Activated T-helper 1 cell treated with anti-CD3 and anti-CD28 coated beads, Interleukin-12 subunit alpha, Interleukin-12 subunit beta, Interleukin-2, Interleukin-4 antibody, amounts not matched to agents 30 ng/mL and 10 ng/mL and 1 ng/mL, durations not matched to agents 14 hours and 24 hours and 36 hours (primary cell): ENCODE measurements around the gene RAB3C. TPM values are rescaled to one million over a fixed set of nuclear protein-coding genes. Genes with fewer than 3 reads are reported as not detected.

Experiments
- DNase-seq: peaks from one replicate; pipeline ENCODE4 v3.0.0; 2021; ENCODE audit warnings: low spot score
- H3K27ac Mint-ChIP-seq: one replicate; pipeline ENCODE4 v1.8.0; 2021; ENCODE audit warnings: mild to moderate bottlenecking, mixed read lengths
- H3K27me3 Mint-ChIP-seq: one replicate; pipeline ENCODE4 v1.8.0; 2022; ENCODE audit warnings: mild to moderate bottlenecking, moderate library complexity, mixed read lengths; ENCODE audit not compliant: insufficient read depth
- H3K36me3 Mint-ChIP-seq: one replicate; pipeline ENCODE4 v1.8.0; 2021; ENCODE audit warnings: low read depth, mixed read lengths
- H3K4me1 Mint-ChIP-seq: one replicate; pipeline ENCODE4 v1.8.0; 2021; ENCODE audit warnings: low read depth, mixed read lengths
- H3K4me3 Mint-ChIP-seq: one replicate; pipeline ENCODE4 v1.8.0; 2021; ENCODE audit warnings: mild to moderate bottlenecking, moderate library complexity, mixed read lengths
- H3K9me3 Mint-ChIP-seq: one replicate; pipeline ENCODE4 v1.8.0; 2021; ENCODE audit warnings: mixed read lengths
- intact Hi-C: fragments of 100-400 bp; cut with micrococcal nuclease; formaldehyde crosslinking; loops from one replicate; pipeline ENCODE4 v1.15.1; 2024
- total RNA-seq: library from RNA; stranded (reverse); gene quantifications from 2 replicates; pipeline ENCODE4 v1.2.3, GENCODE V29; 2022

RAB3C gene
- total RNA-seq, 1 donor from 2014 or later, result not detected

GRCh38 chr5:58622936-58623871, 40.3 kb downstream of the RAB3C start:
- Mint-ChIP-seq H3K4me1 (no peaks in the 10 kb centered on the region), H3K27me3 (peaks cover 2% of the 10 kb centered on the region), H3K27ac (no peak overlapping the region), H3K4me3 (no peak overlapping the region), H3K36me3 (no peaks in the 10 kb centered on the region), H3K9me3 (no peaks in the 10 kb centered on the region)
- no peak for DNase-seq
- intact Hi-C loops, result no loop called here

- no peaks in the 10 kb centered on the region for H3K9me3 Mint-ChIP-seq
- H3K36me3 Mint-ChIP-seq, result no peaks in the 10 kb centered on the region
- DNase-seq, result no peak
- intact Hi-C loops, result no loop called here
- no peak overlapping the region for H3K27ac Mint-ChIP-seq
- H3K27me3 Mint-ChIP-seq, result peaks cover 2% of the 10 kb centered on the region
- H3K4me1 Mint-ChIP-seq, result no peaks in the 10 kb centered on the region
- no peak overlapping the region for H3K4me3 Mint-ChIP-seq
These were observed 45.8 kb downstream of the RAB3C start for GRCh38 chr5:58628626-58629025.

DNA sequence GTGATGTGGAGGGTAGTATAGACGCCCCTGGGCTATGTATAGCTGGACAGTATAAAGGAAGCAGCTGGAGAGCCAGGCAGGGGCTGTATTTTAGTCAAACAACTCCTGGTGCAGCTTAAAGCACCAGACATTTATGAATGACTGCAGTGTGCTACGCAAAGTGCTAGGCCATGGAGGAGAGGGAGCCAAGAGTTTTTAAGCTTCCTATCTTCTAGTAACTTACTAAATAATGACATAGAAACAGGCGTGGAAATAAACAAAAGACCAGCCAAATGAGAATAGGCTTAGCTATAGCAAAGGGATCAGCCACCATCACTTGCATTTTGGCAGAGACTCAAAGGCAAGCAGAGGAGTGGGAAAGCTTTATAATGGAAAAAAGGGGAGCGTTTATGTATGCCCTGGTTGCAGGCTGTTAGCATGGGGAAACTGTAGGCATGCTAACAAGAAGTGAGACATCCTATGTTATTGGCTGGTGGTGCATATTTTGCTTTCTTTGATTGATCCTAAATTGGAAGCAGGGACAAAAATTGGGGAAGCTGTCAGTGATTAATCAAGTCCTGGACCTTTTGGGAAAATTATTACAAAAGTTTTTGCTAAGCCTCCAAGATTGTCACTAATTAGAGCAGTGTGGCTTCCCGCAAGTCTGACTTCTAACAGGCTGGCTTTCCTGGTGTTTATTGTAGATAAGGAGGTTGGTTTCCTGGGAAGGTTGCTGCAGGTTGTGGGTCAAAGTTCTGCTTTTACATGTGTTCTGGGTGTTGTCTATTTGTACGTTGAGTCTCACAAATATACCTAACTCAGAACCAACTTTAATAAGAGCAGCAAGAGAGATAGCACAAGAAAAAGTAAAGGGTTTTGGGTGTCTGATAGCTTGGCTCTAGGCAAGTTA, 46.6 kb downstream of the RAB3C start:
- Mint-ChIP-seq H3K4me3 (no peak overlapping the region), H3K27ac (no peak overlapping the region), H3K9me3 (no peaks in the 10 kb centered on the region), H3K4me1 (no peaks in the 10 kb centered on the region), H3K27me3 (peaks cover 2% of the 10 kb centered on the region), H3K36me3 (no peaks in the 10 kb centered on the region)
- intact Hi-C loops, result no loop called here
- DNase-seq, result no peak

GRCh38 chr5:58631895-58632294, 49.0 kb downstream of the RAB3C start:
- Mint-ChIP-seq H3K27me3 (no peaks in the 10 kb centered on the region), H3K4me1 (no peaks in the 10 kb centered on the region), H3K9me3 (no peaks in the 10 kb centered on the region), H3K4me3 (no peak overlapping the region), H3K36me3 (no peaks in the 10 kb centered on the region), H3K27ac (no peak overlapping the region)
- intact Hi-C loops, result no loop called here
- DNase-seq, result no peak

DNA sequence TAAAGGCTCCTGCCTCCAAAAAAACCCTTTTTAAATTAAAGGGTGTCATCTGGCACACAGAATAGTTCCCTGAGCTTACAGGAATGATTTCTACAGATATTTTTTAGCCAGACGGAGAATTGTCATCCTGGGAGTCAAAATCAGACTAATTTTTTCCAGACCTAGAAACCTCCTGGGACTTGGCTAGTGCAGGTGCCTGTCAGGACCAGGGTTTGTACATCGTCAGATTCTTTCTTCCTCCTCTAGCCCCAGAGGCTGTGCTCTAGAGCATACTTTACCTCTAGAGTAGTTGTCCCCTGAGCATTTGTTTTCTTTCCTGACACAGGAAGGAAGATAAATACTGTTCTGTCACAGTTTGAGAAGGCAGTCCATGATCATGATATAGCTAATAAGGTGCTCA, 52.5 kb downstream of the RAB3C start:
- H3K27ac Mint-ChIP-seq, result no peak overlapping the region
- H3K27me3 Mint-ChIP-seq, result peaks cover 3% of the 10 kb centered on the region
- intact Hi-C loops, result no loop called here
- no peaks in the 10 kb centered on the region for H3K4me1 Mint-ChIP-seq
- no peak overlapping the region for H3K4me3 Mint-ChIP-seq
- no peak for DNase-seq
- H3K36me3 Mint-ChIP-seq, result no peaks in the 10 kb centered on the region
- H3K9me3 Mint-ChIP-seq, result no peaks in the 10 kb centered on the region

DNA sequence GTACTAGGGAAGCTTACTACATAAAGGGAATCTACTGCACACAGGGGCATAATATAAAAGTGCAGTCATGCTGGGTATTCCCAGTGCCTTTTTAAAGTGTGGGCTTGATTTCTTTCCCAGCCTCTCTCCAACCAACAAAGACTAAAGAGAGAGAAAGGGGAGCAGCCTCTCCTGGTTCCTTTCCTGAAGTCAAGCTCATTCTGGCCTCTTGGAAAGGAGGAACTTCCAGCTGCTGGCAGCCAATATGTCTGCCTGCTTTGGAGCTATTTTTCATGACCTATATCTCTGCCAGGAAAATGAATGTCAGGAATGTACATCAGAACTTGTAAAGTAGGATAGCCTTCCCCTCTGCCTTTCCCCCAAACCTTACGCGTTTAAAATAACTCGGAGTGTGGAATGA, 57.1 kb downstream of the RAB3C start:
- intact Hi-C loops, result no loop called here

DNA sequence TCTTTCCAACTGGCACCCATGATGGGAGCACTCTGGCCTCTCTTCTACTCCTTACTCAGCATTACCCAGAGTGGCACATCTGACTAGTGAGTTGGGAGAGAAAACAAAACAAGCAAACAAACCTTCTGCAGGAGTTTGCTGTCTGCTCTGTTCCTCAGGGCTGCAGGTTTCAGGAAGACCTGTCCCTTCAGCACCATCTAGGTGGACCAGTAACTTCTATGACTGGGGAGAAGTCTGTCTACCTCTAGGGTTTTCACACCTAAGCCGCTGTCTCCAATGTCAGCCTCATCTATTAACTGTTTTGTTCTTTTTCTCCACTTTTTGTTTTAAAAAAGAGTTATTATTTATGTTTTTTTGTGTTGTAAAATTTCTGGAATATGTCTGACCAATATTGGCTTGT, 58.7 kb downstream of the RAB3C start:
- H3K27ac Mint-ChIP-seq, result no peak overlapping the region
- intact Hi-C loops, result no loop called here
- peaks cover 5% of the 10 kb centered on the region for H3K27me3 Mint-ChIP-seq
- H3K36me3 Mint-ChIP-seq, result no peaks in the 10 kb centered on the region
- DNase-seq, result no peak
- no peaks in the 10 kb centered on the region for H3K4me1 Mint-ChIP-seq
- H3K9me3 Mint-ChIP-seq, result no peaks in the 10 kb centered on the region
- H3K4me3 Mint-ChIP-seq, result no peak overlapping the region

More for the DNA sequence above, 57.1 kb downstream of the RAB3C start:
- Mint-ChIP-seq H3K9me3 (no peaks in the 10 kb centered on the region), H3K27me3 (peaks cover 5% of the 10 kb centered on the region), H3K27ac (no peak overlapping the region), H3K4me3 (no peak overlapping the region), H3K4me1 (no peaks in the 10 kb centered on the region), H3K36me3 (no peaks in the 10 kb centered on the region)
- no peak for DNase-seq

- H3K27me3 Mint-ChIP-seq, result peaks cover 2% of the 10 kb centered on the region
- intact Hi-C loops, result no loop called here
- H3K4me1 Mint-ChIP-seq, result no peaks in the 10 kb centered on the region
- H3K4me3 Mint-ChIP-seq, result no peak overlapping the region
- H3K36me3 Mint-ChIP-seq, result no peaks in the 10 kb centered on the region
- DNase-seq, result no peak
- H3K27ac Mint-ChIP-seq, result no peak overlapping the region
- H3K9me3 Mint-ChIP-seq, result no peaks in the 10 kb centered on the region
These were observed 66.0 kb downstream of the RAB3C start for GRCh38 chr5:58648846-58649245.

DNA sequence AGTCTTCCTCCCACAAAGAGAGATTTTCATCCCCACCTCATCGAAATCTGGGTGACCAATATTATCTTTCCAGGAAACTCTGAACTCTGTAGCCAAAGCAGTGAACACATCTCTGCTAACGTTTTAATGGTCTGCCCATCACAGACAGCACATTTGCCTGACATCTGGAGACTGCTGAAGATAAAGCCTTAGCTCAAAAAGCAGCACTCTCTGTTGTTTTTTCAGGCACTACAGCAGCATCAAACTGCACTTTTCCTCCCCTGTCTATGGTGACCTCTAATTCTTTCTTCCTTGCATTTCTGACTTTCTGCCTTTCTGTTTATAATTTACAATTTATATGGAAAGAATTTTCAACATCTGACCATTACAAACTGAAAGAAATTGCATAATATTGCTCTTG, 66.8 kb downstream of the RAB3C start:
- no peak for DNase-seq
- Mint-ChIP-seq H3K4me3 (no peak overlapping the region), H3K27me3 (no peaks in the 10 kb centered on the region), H3K9me3 (no peaks in the 10 kb centered on the region), H3K36me3 (no peaks in the 10 kb centered on the region), H3K27ac (no peak overlapping the region), H3K4me1 (no peaks in the 10 kb centered on the region)
- intact Hi-C loops, result no loop called here

DNA sequence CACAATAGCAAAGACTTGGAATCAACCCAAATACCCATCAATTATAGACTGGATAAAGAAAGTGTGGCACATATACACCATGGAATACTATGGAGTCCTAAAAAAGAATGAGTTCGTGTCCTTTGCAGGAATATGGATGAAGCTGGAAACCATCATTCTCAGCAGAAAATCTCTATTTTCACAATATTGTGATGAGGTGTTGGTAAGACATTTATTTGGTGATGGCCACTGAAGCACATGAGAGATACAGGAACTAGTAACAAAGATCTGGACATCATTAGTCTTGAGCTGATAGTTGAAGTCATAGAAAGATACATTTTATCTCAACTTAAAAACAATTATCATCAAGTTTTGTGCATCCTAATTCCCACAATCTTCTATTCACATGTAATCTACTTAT, 70.6 kb downstream of the RAB3C start:
- Mint-ChIP-seq H3K36me3 (no peaks in the 10 kb centered on the region), H3K4me1 (no peaks in the 10 kb centered on the region), H3K4me3 (no peak overlapping the region), H3K9me3 (no peaks in the 10 kb centered on the region), H3K27me3 (no peaks in the 10 kb centered on the region), H3K27ac (no peak overlapping the region)
- DNase-seq, result no peak
- intact Hi-C loops, result no loop called here

GRCh38 chr5:58666141-58666540, 83.3 kb downstream of the RAB3C start:
- H3K36me3 Mint-ChIP-seq, result no peaks in the 10 kb centered on the region
- no peak for DNase-seq
- H3K27me3 Mint-ChIP-seq, result no peaks in the 10 kb centered on the region
- H3K9me3 Mint-ChIP-seq, result no peaks in the 10 kb centered on the region
- H3K27ac Mint-ChIP-seq, result no peak overlapping the region
- H3K4me1 Mint-ChIP-seq, result no peaks in the 10 kb centered on the region
- intact Hi-C loops, result no loop called here
- H3K4me3 Mint-ChIP-seq, result no peak overlapping the region

- H3K36me3 Mint-ChIP-seq, result no peaks in the 10 kb centered on the region
- H3K9me3 Mint-ChIP-seq, result no peaks in the 10 kb centered on the region
- no peaks in the 10 kb centered on the region for H3K4me1 Mint-ChIP-seq
- intact Hi-C loops, result no loop called here
- no peaks in the 10 kb centered on the region for H3K27me3 Mint-ChIP-seq
- no peak overlapping the region for H3K4me3 Mint-ChIP-seq
- no peak overlapping the region for H3K27ac Mint-ChIP-seq
- no peak for DNase-seq
These were observed 84.0 kb downstream of the RAB3C start for GRCh38 chr5:58666598-58667581.
